SK-N-SH (cell line): Measurements from ENCODE around the gene MBD4. TPM values are rescaled to one million over a fixed set of nuclear protein-coding genes. Genes with fewer than 3 reads are reported as not detected.

ENCODE experiments used
- CTCF ChIA-PET: fragments of 300-600, 350-600 bp; formaldehyde crosslinking; extraction: SDS; loops from one replicate; lab custom pipeline; 2021; lab: Yijun Ruan, JAX
- POLR2A ChIA-PET: fragments of 350-600 bp; sonication (Branson Sonifier 250); formaldehyde crosslinking; extraction: SDS; loops from one replicate; lab custom pipeline; 2020; ENCODE audit warnings: antibody characterized with exemption, inconsistent platforms; lab: Yijun Ruan, JAX
- DNase-seq: peaks from one replicate; pipeline ENCODE4 v3.0.0; 2012
- H2AFZ ChIP-seq: fragments of 200-600 bp; sonication (generic); 2 replicates; pipeline ENCODE4 v1.8.1; 2016; ENCODE audit warnings: antibody characterized with exemption, mild to moderate bottlenecking, low read depth
- H3F3A ChIP-seq: fragments of 200-600 bp; sonication (generic); replicated peaks from 2 replicates; pipeline ENCODE3; 2016; ENCODE audit warnings: antibody characterized with exemption, mild to moderate bottlenecking; ENCODE audit not compliant: insufficient read depth
- H3K27ac ChIP-seq, 2 experiments: fragments of 200-500 bp in 1 of 2; fragments of 200-600 bp in 1 of 2; sonication (Bioruptor generic) in 1 of 2; sonication (generic), shearing (Covaris generic) in 1 of 2; 2 replicates each; pipeline versions ENCODE4 v1.5.1 to v1.6.1; 2014 to 2016; ENCODE audit warnings: low read depth in 2 of 2, inconsistent platforms in 1 of 2, low read length in 1 of 2, mild to moderate bottlenecking in 1 of 2, mixed read lengths in 1 of 2
- H3K27me3 ChIP-seq: fragments of 200-600 bp; sonication (generic), shearing (Covaris generic); 2 replicates; pipeline ENCODE4 v1.6.1; 2016; ENCODE audit warnings: mixed run types; ENCODE audit not compliant: insufficient read depth
- H3K36me3 ChIP-seq, 2 experiments: fragments of 200-500 bp in 1 of 2; fragments of 200-600 bp in 1 of 2; sonication (Bioruptor generic) in 1 of 2; sonication (generic) in 1 of 2; replicated peaks in 1 of 2; 2 replicates each; pipeline versions ENCODE3 to v1.5.1; 2014 to 2016; ENCODE audit warnings: low read length in 1 of 2, mild to moderate bottlenecking in 1 of 2; ENCODE audit not compliant: insufficient read depth in 2 of 2, control insufficient read depth in 1 of 2
- H3K4me1 ChIP-seq, 2 experiments: fragments of 200-500 bp in 1 of 2; fragments of 200-600 bp in 1 of 2; sonication (Bioruptor generic) in 1 of 2; sonication (generic), shearing (Covaris generic) in 1 of 2; 2 replicates each; pipeline versions ENCODE4 v1.5.1 to v1.6.1; 2014 to 2016; ENCODE audit warnings: low read depth in 1 of 2, low read length in 1 of 2, mixed run types in 1 of 2; ENCODE audit not compliant: insufficient read depth in 2 of 2, control insufficient read depth in 1 of 2
- H3K4me2 ChIP-seq: fragments of 200-600 bp; sonication (generic), shearing (Covaris generic); 2 replicates; pipeline ENCODE4 v1.6.1; 2017; ENCODE audit warnings: mixed run types
- H3K4me3 ChIP-seq, 2 experiments: fragments of 200-500 bp in 1 of 2; fragments of 200-600 bp in 1 of 2; sonication (Bioruptor generic) in 1 of 2; sonication (generic), shearing (Covaris generic) in 1 of 2; 2 replicates each; pipeline versions ENCODE4 v1.5.1 to v1.8.1; 2014 to 2016; ENCODE audit warnings: low read depth in 2 of 2, inconsistent platforms in 1 of 2, low read length in 1 of 2, mild to moderate bottlenecking in 1 of 2, mixed read lengths in 1 of 2, moderate library complexity in 1 of 2
- H3K79me2 ChIP-seq: fragments of 200-600 bp; sonication (generic); 2 replicates; pipeline ENCODE4 v1.8.1; 2017; ENCODE audit warnings: mild to moderate bottlenecking; ENCODE audit not compliant: insufficient read depth
- H3K9ac ChIP-seq: fragments of 200-600 bp; sonication (generic); 2 replicates; pipeline ENCODE4 v1.6.1; 2017; ENCODE audit warnings: mixed run types
- H3K9me2 ChIP-seq: fragments of 200-600 bp; sonication (generic); 2 replicates; pipeline ENCODE4 v1.6.1; 2017; ENCODE audit warnings: mixed run types
- H3K9me3 ChIP-seq: fragments of 200-600 bp; sonication (generic); 2 replicates; pipeline ENCODE4 v1.6.1; 2017; ENCODE audit warnings: mixed run types, mild to moderate bottlenecking, moderate library complexity
- H4K20me1 ChIP-seq: fragments of 200-600 bp; sonication (generic); 2 replicates; pipeline ENCODE4 v1.6.1; 2017; ENCODE audit warnings: mild to moderate bottlenecking, mixed run types; ENCODE audit not compliant: insufficient read depth
- CHD2 ChIP-seq: fragments of 150-350 bp; IDR thresholded peaks from 2 replicates; pipeline ENCODE4 v1.6.1; 2018; ENCODE audit warnings: low read length; ENCODE audit not compliant: partially characterized antibody
- ELF1 ChIP-seq: IDR thresholded peaks from 2 replicates; pipeline ENCODE4 v1.4.0; 2012
- EP300 ChIP-seq, 2 experiments: IDR thresholded peaks; 2 replicates each; pipeline versions ENCODE4 v1.4.0 to v1.6.1; 2012; ENCODE audit warnings: borderline replicate concordance in 1 of 2, low read depth in 1 of 2, low read length in 1 of 2
- FOSL2 ChIP-seq: IDR thresholded peaks from 2 replicates; pipeline ENCODE4 v1.4.0; 2012; ENCODE audit warnings: low read depth, mild to moderate bottlenecking, moderate library complexity, borderline replicate concordance
- FOXJ3 ChIP-seq: sonication (generic); formaldehyde crosslinking; IDR thresholded peaks from 2 replicates; pipeline ENCODE4 v1.5.1; 2020; ENCODE audit warnings: mild to moderate bottlenecking, missing genetic modification reagents
- FOXM1 ChIP-seq: IDR thresholded peaks from 2 replicates; pipeline ENCODE4 v1.4.0; 2012; ENCODE audit warnings: low read depth, mild to moderate bottlenecking
- GABPA ChIP-seq: IDR thresholded peaks from 2 replicates; pipeline ENCODE4 v1.4.0; 2012; ENCODE audit warnings: low read depth, mild to moderate bottlenecking
- JUND ChIP-seq: IDR thresholded peaks from 2 replicates; pipeline ENCODE4 v1.4.0; 2012
- MEF2A ChIP-seq: IDR thresholded peaks from 2 replicates; pipeline ENCODE4 v1.4.0; 2012; ENCODE audit warnings: low read depth, borderline replicate concordance
- NRF1 ChIP-seq: IDR thresholded peaks from 2 replicates; pipeline ENCODE4 v1.6.1; 2012; ENCODE audit warnings: low read depth, mild to moderate bottlenecking, low read length
- RAD21 ChIP-seq: IDR thresholded peaks from 2 replicates; pipeline ENCODE4 v1.6.1; 2012; ENCODE audit warnings: mild to moderate bottlenecking, low read length
- RFX5 ChIP-seq: IDR thresholded peaks from 2 replicates; pipeline ENCODE4 v1.6.1; 2012; ENCODE audit warnings: mild to moderate bottlenecking, improper control_type of control experiment, low read length
- RXRA ChIP-seq: IDR thresholded peaks from 2 replicates; pipeline ENCODE4 v1.4.0; 2012; ENCODE audit warnings: low read depth, mild to moderate bottlenecking, borderline replicate concordance
- SIN3A ChIP-seq: IDR thresholded peaks from 2 replicates; pipeline ENCODE4 v1.6.1; 2012; ENCODE audit warnings: low read depth, mild to moderate bottlenecking, low read length, moderate library complexity, borderline replicate concordance
- TAF1 ChIP-seq: IDR thresholded peaks from 2 replicates; pipeline ENCODE4 v1.6.1; 2012; ENCODE audit warnings: low read depth, mild to moderate bottlenecking, low read length, moderate library complexity, borderline replicate concordance
- TCF12 ChIP-seq: IDR thresholded peaks from 2 replicates; pipeline ENCODE4 v1.4.0; 2012
- TEAD4 ChIP-seq: IDR thresholded peaks from 2 replicates; pipeline ENCODE4 v1.4.0; 2012; ENCODE audit warnings: mild to moderate bottlenecking, borderline replicate concordance; ENCODE audit not compliant: insufficient read depth
- YY1 ChIP-seq: IDR thresholded peaks from 2 replicates; pipeline ENCODE4 v1.4.0; 2012; ENCODE audit warnings: low read depth, mild to moderate bottlenecking
- WGBS: methylation state at CpG from one replicate; pipeline ENCODE4 v1.1.6; 2017; ENCODE audit warnings: low lambda C conversion rate; 5-methylcytosine and 5-hydroxymethylcytosine counted together
- polyA plus RNA-seq, 3 experiments: library from polyadenylated mRNA; depleted of rRNA; stranded (reverse); fragments of >200 nt; gene quantifications; 2 replicates each; pipeline ENCODE4 v1.2.3, GENCODE V29; 2012
- TF ChIP-seq, protein P1 (sequence below): fragments of 200-600 bp; sonication (generic); IDR thresholded peaks from 2 replicates; pipeline ENCODE4 v1.6.1; 2017; ENCODE audit warnings: antibody characterized with exemption, mild to moderate bottlenecking, moderate library complexity
- TF ChIP-seq, protein P2 (sequence below): IDR thresholded peaks from 2 replicates; pipeline ENCODE4 v1.4.0; 2012; ENCODE audit warnings: low read depth, borderline replicate concordance
- TF ChIP-seq, protein P3 (sequence below): IDR thresholded peaks from 2 replicates; pipeline ENCODE4 v1.4.0; 2012; ENCODE audit warnings: low read depth, borderline replicate concordance
- TF ChIP-seq, protein P4 (sequence below): fragments of 150-350 bp; IDR thresholded peaks from 2 replicates; pipeline ENCODE4 v1.6.1; 2017; ENCODE audit warnings: antibody characterized with exemption, low read length, low read depth, borderline replicate concordance

Gene MBD4
- polyA plus RNA-seq, 1 of the 3 experiments (the other 2 are of a cell fraction) = 11.1 TPM

DNA sequence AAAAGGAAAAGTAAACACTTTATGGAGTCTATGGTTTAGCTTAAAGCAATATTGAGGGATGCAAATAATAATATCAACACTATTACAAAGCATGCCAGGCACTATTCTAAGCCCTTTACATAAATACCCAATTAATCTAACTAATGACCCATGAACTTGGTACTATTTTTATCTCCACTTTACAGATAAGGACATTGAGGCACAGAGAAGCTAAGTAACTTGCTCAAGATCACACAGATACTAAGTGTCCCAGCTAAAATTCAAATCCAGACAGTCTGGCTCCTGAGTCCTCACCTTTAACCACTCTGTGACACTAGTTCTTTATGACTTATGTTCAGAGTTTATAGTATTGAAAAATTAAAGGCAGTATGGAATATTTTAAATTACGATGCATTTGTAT, 5.6 kb downstream of the MBD4 start (continued):
- TF ChIP-seq GABPA = no peak
- TF ChIP-seq FOSL2 = no peak
- TF ChIP-seq NRF1 = no peak
- TF ChIP-seq TCF12 = no peak
- TF ChIP-seq TAF1 = no peak

DNA sequence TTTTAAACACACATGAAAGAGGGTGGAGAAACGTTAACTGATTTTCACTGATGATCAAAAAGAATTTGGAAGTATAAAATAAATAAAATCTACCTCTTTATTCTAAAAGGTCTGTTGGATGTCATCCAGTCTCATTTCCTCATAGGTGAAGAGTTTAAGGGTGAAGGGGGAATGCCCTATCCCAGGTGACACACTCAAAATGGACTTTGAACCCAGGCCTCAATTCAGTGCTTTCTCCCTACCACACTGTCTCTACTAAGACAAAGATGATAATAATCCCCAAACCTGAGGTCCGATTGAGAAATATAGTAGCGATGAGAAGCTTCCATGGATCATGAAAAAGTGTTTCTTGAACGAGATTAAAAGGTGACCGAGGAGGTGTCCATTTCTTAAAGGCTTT, 6.2 kb downstream of the MBD4 start:
- H3K9me3 ChIP-seq = no peaks in the 10 kb centered on the region
- peaks cover 4 to 7% of the 10 kb centered on the region in 2 experiments; a peak in 2 of 4 replicates for H3K4me1 ChIP-seq
- no peak overlapping the region for H3K4me2 ChIP-seq
- no peak overlapping the region for H2AFZ ChIP-seq
- H3K9ac ChIP-seq = no peak overlapping the region
- no peaks in the 10 kb centered on the region for H3K9me2 ChIP-seq
- no peak for DNase-seq
- peaks cover 70 to 72% of the 10 kb centered on the region in 2 experiments for H3K36me3 ChIP-seq
- H3K79me2 ChIP-seq = peaks cover 13% of the 10 kb centered on the region
- TF ChIP-seq TAF1 (no peak), GABPA (no peak), FOXJ3 (CRISPR knock-in tag) (no peak), SIN3A (no peak), RAD21 (no peak), FOXM1 (no peak)
- TF ChIP-seq, all 33 proteins: peak for 0
- H3K27ac ChIP-seq = no peak overlapping the region
- ChIA-PET POLR2A (no interaction called here), CTCF (interaction anchor here (1.5 kb wide), 1 partner anchor 12 kb away, joined by 3 read pairs; no protein-coding TSS in a partner anchor)
- no peaks in the 10 kb centered on the region for H4K20me1 ChIP-seq
- H3K27me3 ChIP-seq = no peaks in the 10 kb centered on the region
- H3F3A ChIP-seq = peaks cover 21% of the 10 kb centered on the region
- 97% methylated on average over 5 of the region's 5 CpGs for WGBS
- H3K4me3 ChIP-seq = no peak overlapping the region

DNA sequence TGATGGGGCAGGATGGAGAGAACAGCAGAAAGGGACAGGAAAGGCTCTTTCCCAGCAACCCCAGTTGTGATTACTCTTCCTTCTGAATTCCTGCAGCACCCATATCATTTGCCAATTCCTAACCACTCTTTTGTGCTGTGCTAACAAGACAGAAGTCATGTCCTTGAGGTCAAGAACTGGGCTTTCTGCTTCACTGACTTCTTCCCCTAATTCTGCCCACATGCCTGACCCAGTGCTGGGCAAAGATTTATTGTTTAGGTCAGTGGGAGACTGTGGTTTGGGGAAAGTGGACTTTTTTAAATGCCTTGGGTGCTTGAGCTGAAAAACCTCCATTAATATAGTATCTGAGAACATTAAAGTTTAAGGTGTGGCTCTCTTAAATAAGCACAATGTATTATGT, 7.1 kb downstream of the MBD4 start:
- peaks cover 65 to 66% of the 10 kb centered on the region in 2 experiments for H3K36me3 ChIP-seq
- no peaks in the 10 kb centered on the region for H3K27me3 ChIP-seq
- H3K4me2 ChIP-seq = no peak overlapping the region
- ChIA-PET POLR2A (no interaction called here), CTCF (interaction anchor here (1.5 kb wide), 1 partner anchor 13 kb away, joined by 3 read pairs; no protein-coding TSS in a partner anchor)
- H3K4me1 ChIP-seq = peaks cover 0 to 11% of the 10 kb centered on the region in 2 experiments; a peak in 2 of 4 replicates
- no peaks in the 10 kb centered on the region for H3K9me3 ChIP-seq
- no peaks in the 10 kb centered on the region for H4K20me1 ChIP-seq
- H2AFZ ChIP-seq = no peak overlapping the region
- H3K79me2 ChIP-seq = peaks cover 5% of the 10 kb centered on the region; the same call in 1 of the 2 replicates
- DNase-seq = no peak
- no peak overlapping the region for H3K9ac ChIP-seq
- H3K27ac ChIP-seq = no peak overlapping the region
- peaks cover 21% of the 10 kb centered on the region for H3F3A ChIP-seq
- H3K4me3 ChIP-seq = no peak overlapping the region
- no peaks in the 10 kb centered on the region for H3K9me2 ChIP-seq
- TF ChIP-seq MEF2A (no peak), FOXJ3 (CRISPR knock-in tag) (no peak), RFX5 (no peak), YY1 (no peak), RAD21 (no peak), EP300 (IDR thresholded peaks at IDR 0.05; ENCODE audit: borderline replicate concordance in 1 of 2, low read depth in 1 of 2, low read length in 1 of 2) (no peak), RXRA (no peak), ELF1 (no peak), FOSL2 (no peak), TEAD4 (no peak), GABPA (no peak), JUND (no peak), CHD2 (no peak), TCF12 (no peak)
- TF ChIP-seq, protein P1, sequence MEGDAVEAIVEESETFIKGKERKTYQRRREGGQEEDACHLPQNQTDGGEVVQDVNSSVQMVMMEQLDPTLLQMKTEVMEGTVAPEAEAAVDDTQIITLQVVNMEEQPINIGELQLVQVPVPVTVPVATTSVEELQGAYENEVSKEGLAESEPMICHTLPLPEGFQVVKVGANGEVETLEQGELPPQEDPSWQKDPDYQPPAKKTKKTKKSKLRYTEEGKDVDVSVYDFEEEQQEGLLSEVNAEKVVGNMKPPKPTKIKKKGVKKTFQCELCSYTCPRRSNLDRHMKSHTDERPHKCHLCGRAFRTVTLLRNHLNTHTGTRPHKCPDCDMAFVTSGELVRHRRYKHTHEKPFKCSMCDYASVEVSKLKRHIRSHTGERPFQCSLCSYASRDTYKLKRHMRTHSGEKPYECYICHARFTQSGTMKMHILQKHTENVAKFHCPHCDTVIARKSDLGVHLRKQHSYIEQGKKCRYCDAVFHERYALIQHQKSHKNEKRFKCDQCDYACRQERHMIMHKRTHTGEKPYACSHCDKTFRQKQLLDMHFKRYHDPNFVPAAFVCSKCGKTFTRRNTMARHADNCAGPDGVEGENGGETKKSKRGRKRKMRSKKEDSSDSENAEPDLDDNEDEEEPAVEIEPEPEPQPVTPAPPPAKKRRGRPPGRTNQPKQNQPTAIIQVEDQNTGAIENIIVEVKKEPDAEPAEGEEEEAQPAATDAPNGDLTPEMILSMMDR = no peak
- TF ChIP-seq, protein P2, sequence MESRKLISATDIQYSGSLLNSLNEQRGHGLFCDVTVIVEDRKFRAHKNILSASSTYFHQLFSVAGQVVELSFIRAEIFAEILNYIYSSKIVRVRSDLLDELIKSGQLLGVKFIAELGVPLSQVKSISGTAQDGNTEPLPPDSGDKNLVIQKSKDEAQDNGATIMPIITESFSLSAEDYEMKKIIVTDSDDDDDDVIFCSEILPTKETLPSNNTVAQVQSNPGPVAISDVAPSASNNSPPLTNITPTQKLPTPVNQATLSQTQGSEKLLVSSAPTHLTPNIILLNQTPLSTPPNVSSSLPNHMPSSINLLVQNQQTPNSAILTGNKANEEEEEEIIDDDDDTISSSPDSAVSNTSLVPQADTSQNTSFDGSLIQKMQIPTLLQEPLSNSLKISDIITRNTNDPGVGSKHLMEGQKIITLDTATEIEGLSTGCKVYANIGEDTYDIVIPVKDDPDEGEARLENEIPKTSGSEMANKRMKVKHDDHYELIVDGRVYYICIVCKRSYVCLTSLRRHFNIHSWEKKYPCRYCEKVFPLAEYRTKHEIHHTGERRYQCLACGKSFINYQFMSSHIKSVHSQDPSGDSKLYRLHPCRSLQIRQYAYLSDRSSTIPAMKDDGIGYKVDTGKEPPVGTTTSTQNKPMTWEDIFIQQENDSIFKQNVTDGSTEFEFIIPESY = no peak
- TF ChIP-seq, protein P3, sequence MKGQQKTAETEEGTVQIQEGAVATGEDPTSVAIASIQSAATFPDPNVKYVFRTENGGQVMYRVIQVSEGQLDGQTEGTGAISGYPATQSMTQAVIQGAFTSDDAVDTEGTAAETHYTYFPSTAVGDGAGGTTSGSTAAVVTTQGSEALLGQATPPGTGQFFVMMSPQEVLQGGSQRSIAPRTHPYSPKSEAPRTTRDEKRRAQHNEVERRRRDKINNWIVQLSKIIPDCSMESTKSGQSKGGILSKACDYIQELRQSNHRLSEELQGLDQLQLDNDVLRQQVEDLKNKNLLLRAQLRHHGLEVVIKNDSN = no peak
- TF ChIP-seq, protein P4, sequence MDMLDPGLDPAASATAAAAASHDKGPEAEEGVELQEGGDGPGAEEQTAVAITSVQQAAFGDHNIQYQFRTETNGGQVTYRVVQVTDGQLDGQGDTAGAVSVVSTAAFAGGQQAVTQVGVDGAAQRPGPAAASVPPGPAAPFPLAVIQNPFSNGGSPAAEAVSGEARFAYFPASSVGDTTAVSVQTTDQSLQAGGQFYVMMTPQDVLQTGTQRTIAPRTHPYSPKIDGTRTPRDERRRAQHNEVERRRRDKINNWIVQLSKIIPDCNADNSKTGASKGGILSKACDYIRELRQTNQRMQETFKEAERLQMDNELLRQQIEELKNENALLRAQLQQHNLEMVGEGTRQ = no peak
